ENCODE results near the gene SLK.

Gene SLK

GRCh38 chr10:104032144-104032775 lies 65.3 kb downstream of the SLK start:
- peak in 5 of 56 donors; percentile 13 to 60 (median 34) for DNase-seq

DNA sequence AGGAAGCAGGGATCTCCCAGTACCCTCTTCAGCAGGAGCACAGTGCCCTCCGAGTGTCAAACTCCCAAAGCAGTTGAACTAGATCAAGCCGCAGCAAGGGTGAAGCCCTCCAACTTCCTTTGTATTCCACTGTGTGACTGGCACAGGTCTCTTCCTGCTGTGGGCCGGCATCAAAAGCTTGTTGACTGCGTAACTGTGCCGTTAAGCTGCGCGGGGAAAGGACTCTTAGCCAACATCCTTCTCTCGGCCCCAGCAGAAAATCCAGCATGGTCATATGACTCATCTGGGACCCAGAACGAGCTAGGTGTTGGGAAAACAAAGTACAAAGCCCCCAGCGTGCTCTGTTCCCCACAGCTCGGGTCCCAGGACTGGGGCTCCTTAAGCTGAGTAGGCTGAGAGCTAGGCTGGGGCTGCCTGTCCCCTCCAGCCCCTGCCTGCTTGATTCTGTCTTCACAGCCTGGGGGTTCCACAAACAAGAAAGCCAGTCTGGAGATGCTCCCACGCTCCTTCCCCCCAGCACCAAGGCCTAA lies 66.5 kb downstream of the SLK start:
- DNase-seq, result peak in 7 of 56 donors; percentile 25 to 46 (median 32)

GRCh38 chr10:104033966-104034365 lies 67.0 kb downstream of the SLK start:
- peak in 2 of 56 donors; percentile 7 to 19 for DNase-seq

DNA sequence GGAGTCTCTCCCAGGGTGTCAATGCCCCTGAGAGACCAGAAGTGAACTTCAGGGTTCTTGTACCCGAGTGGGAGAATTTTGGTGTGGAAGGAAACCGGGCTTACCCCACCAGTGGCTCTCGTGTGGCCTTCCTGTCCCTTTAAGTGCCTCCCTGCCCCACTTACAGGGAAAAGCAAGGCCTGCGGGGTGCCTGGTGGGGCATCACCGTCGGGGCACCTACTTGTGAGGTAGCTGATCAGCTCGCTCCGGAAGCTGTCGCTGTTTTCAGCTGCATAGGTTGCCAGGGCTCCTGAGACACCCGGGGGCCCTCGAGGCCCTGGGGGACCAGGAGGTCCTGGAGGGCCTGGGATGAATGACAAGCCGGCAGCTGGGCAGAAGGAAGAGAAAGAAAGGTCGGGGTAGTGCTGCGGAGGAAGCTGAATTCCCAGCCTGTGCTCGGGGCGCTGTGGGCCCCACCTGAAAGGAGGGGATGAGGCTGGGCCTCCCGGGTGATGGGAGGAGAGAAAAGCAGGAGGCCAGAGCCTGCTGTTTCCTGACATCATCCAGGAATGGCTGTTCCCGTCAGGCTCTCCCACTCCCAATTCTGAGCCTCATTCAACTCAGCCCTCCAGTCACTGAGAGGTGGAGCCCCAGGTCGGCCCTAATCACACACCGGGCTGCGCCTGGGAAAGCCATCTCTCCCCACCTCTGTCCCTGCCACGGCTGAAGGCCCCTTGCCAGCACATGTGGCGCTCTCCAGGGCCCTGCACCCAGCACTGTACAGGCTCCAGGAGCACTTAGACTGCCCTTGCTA lies 67.7 kb downstream of the SLK start:
- DNase-seq, result no peak

- no peak for DNase-seq
These were observed 68.5 kb downstream of the SLK start for GRCh38 chr10:104035194-104036068.

GRCh38 chr10:104036069-104036384 lies 69.1 kb downstream of the SLK start:
- no peak for DNase-seq

- no peak for DNase-seq
These were observed 69.7 kb downstream of the SLK start for GRCh38 chr10:104036518-104037260.

GRCh38 chr10:104037261-104037951 lies 70.5 kb downstream of the SLK start:
- no peak for DNase-seq

DNA sequence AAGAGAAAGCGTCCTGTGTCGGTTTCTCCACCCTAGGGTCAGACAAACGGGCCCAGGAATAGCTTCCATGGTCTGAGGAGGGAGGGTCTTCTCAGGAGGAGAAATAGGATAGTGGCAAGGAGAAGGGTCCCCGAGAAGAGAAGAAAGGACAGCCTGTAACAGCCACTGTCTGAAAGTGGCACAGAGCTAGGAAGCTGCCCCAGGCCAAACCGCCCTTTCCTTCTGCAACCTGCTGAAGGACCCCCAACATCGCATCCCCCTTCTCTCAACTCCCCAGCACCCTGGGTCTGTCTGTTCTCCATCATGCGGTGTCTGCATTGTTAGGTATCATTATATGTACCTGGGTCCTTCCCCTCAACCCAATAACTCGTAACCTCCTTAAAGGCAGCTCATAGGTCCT lies 71.6 kb downstream of the SLK start:
- DNase-seq, result no peak

DNA sequence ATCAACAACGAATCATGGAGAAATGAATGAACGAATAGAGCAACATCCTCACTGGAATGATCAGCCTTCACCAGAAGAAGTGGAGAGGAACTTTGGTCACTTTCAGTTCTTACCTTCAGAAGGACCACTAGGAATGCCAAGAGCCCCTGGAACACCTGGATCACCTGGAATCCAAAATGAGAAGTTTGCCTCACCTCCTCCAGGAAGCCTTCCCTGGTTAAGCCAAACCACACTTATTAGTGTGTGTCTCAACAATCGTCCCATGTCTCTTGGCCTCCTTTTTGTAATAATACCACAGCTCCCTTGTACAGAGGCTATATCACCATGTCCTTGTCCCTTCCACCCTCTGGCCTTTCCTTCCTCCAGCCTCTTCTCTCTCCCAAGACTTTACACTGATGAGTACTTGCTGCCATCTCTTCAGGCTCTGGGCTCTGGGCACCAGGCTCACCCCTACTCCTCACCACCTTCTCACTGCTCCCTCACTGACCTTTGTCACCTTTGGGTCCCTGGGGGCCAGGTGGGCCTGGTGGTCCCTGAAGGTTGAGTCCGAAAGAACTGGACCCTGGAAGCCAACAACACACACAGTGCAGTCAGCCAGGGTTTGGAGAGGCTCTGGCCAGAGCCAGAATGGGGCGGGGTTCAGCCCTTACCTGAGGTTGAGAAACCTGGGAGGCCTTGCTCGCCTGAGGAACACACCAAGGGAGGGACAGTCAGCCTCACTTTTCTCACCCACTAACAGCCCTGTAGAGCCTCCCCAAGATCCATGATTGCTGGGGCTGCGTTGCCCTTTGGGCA lies 72.2 kb downstream of the SLK start:
- no peak for DNase-seq

DNA sequence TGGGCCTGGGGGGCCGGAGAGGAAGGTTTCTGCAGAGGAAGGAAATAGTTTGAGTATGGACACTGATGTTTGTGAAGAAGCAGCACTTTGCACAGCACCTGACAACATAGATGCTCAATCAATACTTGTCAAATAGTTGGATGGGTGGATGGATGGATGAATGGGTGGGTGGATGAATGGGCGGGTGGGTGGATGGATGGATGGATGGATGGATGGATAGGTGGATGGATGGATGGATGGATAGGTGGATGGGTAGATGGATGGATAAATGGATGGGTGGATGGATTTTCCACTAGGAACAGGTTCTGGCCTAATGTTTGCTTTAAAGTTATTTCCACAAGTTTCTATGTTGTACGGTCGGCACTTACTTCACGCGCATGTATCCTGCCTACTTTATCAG lies 73.4 kb downstream of the SLK start:
- DNase-seq, result no peak

- DNase-seq, result no peak
These were observed 74.2 kb downstream of the SLK start for GRCh38 chr10:104040862-104041789.

- DNase-seq, result no peak
These were observed 75.1 kb downstream of the SLK start for GRCh38 chr10:104041891-104042535.

- DNase-seq, result no peak
These were observed 76.4 kb downstream of the SLK start for GRCh38 chr10:104043185-104043830.

GRCh38 chr10:104043854-104044253 lies 76.9 kb downstream of the SLK start:
- no peak for DNase-seq

DNA sequence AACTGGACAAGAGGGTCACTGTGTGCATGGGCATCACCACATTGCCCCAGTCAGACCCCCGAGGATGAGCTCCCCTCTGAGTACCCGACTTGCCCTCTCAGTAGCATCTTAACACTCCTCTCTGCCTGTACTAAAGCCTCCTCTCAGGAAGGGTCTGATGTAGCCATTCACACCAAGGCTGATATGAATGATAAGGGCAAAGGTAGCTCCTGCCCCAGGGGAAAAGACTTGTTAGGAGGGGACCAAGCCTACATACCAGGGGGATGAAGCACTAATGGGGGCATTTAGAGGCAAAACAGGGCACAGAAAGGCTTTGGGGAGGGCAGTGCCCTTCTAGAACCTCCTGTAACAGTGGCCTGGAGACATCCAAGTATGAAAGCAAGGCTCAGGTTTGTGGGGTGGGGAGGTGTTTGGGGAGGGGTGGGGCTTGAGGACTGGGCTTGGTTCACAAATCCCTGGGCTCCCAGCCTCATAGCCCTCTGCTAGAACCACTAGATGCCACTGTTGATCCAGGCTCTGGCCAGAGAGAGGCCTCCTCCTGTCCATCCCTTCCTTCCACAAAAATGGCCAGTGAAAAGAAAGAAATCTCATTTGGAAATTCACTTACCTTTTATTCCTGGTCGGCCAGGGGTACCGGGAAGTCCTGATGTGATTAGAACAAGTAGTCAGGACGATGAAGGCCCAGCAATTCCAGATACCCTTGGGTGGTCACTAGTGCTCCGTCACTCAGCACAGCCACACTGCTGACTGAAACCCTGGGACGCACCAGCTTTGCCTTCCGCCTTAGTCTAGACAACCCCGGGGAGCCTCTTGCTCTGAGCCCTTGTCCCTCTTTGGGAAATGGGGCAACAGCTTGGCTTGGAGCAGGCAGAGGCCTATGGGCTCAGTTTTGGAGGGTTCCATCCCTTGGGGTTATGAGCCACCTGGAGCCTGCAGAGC lies 78.5 kb downstream of the SLK start:
- peak in 43 of 56 donors; percentile 7 to 83 (median 45) for DNase-seq

All from amygdala (tissue), 56 donors.